Neural crest cell (in vitro differentiated cells): ENCODE data around the gene PPP3CA. TPM values are rescaled to one million over a fixed set of nuclear protein-coding genes. Genes with fewer than 3 reads are reported as not detected.

Experiments used
- DNase-seq: peaks from one replicate; pipeline ENCODE4 v3.0.0; 2021; ENCODE audit warnings: low read depth, mixed read lengths, low spot score
- H3K27ac Mint-ChIP-seq: one replicate; pipeline ENCODE4 v1.8.0; 2021; ENCODE audit warnings: mild to moderate bottlenecking, mixed read lengths; ENCODE audit not compliant: unreplicated experiment
- H3K27me3 Mint-ChIP-seq: 2 replicates; pipeline ENCODE4 v1.8.0; 2021; ENCODE audit warnings: low read depth, mild to moderate bottlenecking, mixed read lengths
- H3K36me3 Mint-ChIP-seq: 2 replicates; pipeline ENCODE4 v1.8.0; 2021; ENCODE audit warnings: low read depth, mild to moderate bottlenecking, mixed read lengths
- H3K4me1 Mint-ChIP-seq: 2 replicates; pipeline ENCODE4 v1.8.0; 2021; ENCODE audit warnings: mixed read lengths
- H3K4me3 Mint-ChIP-seq: one replicate; pipeline ENCODE4 v1.8.0; 2021; ENCODE audit warnings: mild to moderate bottlenecking, mixed read lengths
- H3K9me3 Mint-ChIP-seq: 2 replicates; pipeline ENCODE4 v1.8.0; 2021; ENCODE audit warnings: mixed read lengths
- CTCF ChIP-seq: fragments of 200-600 bp; sonication (generic); conservative IDR thresholded peaks from 2 replicates; pipeline ENCODE4 v1.5.0; 2021; ENCODE audit warnings: antibody characterized with exemption, mild to moderate bottlenecking
- total RNA-seq: library from RNA; stranded (reverse); gene quantifications from 2 replicates; pipeline ENCODE4 v1.2.1, GENCODE V29; 2021

Gene PPP3CA
- total RNA-seq, 1 donor from 2014 or later = 12.2 TPM

- no peak overlapping the region for H3K27ac Mint-ChIP-seq
- H3K27me3 Mint-ChIP-seq = peaks cover 3% of the 10 kb centered on the region
- H3K9me3 Mint-ChIP-seq = no peaks in the 10 kb centered on the region
- peaks cover 14% of the 10 kb centered on the region for H3K4me1 Mint-ChIP-seq
- H3K4me3 Mint-ChIP-seq = no peak overlapping the region
- no peak for DNase-seq
- TF ChIP-seq CTCF = no peak
- no peaks in the 10 kb centered on the region for H3K36me3 Mint-ChIP-seq
Observed at GRCh38 chr4:101065935-101066485, 281.3 kb downstream of the PPP3CA start.

GRCh38 chr4:101065346-101065745 lies 282.0 kb downstream of the PPP3CA start:
- H3K4me3 Mint-ChIP-seq = no peak overlapping the region
- H3K27me3 Mint-ChIP-seq = peaks cover 3% of the 10 kb centered on the region
- H3K27ac Mint-ChIP-seq = no peak overlapping the region
- no peak for DNase-seq
- H3K36me3 Mint-ChIP-seq = no peaks in the 10 kb centered on the region
- peaks cover 14% of the 10 kb centered on the region for H3K4me1 Mint-ChIP-seq
- TF ChIP-seq CTCF = no peak
- no peaks in the 10 kb centered on the region for H3K9me3 Mint-ChIP-seq

- H3K4me1 Mint-ChIP-seq = peaks cover 14% of the 10 kb centered on the region
- H3K27ac Mint-ChIP-seq = no peak overlapping the region
- peaks cover 3% of the 10 kb centered on the region for H3K27me3 Mint-ChIP-seq
- no peak overlapping the region for H3K4me3 Mint-ChIP-seq
- no peaks in the 10 kb centered on the region for H3K36me3 Mint-ChIP-seq
- no peak for TF ChIP-seq CTCF
- no peaks in the 10 kb centered on the region for H3K9me3 Mint-ChIP-seq
- DNase-seq = no peak
Observed at GRCh38 chr4:101064541-101065180, 282.7 kb downstream of the PPP3CA start.

- H3K27me3 Mint-ChIP-seq = no peaks in the 10 kb centered on the region
- H3K4me3 Mint-ChIP-seq = no peak overlapping the region
- H3K36me3 Mint-ChIP-seq = no peaks in the 10 kb centered on the region
- H3K27ac Mint-ChIP-seq = no peak overlapping the region
- DNase-seq = no peak
- peaks cover 10% of the 10 kb centered on the region for H3K4me1 Mint-ChIP-seq
- H3K9me3 Mint-ChIP-seq = no peaks in the 10 kb centered on the region
- TF ChIP-seq CTCF = no peak
Observed at GRCh38 chr4:101055392-101055791, 291.9 kb downstream of the PPP3CA start.

- no peak overlapping the region for H3K27ac Mint-ChIP-seq
- no peaks in the 10 kb centered on the region for H3K9me3 Mint-ChIP-seq
- H3K27me3 Mint-ChIP-seq = no peaks in the 10 kb centered on the region
- no peak for TF ChIP-seq CTCF
- no peak for DNase-seq
- H3K4me3 Mint-ChIP-seq = no peak overlapping the region
- peaks cover 18% of the 10 kb centered on the region for H3K4me1 Mint-ChIP-seq
- H3K36me3 Mint-ChIP-seq = no peaks in the 10 kb centered on the region
Observed at GRCh38 chr4:101050837-101051205, 296.5 kb downstream of the PPP3CA start.
